Measurements from ENCODE around the gene LDAF1. TPM values are rescaled to one million over a fixed set of nuclear protein-coding genes. Genes with fewer than 3 reads are reported as not detected.

The LDAF1 gene
- total RNA-seq, 1 donor = 47.9 TPM

DNA sequence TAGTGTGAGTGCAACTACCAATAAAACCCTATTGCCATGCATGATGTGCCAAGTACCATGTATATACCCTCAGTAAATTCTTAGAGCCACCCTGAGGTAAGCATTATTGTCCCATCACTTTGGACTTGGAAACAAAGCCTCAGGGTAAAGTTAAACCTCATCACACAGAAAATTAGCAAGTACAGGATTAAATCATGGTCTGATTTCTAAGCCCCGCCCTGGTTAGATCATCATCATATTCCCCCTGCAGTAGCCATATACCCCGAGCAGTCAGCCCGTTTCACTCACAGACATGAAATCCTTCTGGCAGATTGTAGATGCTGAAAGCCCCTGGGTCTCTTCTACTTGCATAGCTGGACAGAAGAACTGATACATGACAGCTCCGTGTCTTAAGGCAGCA, 48.1 kb downstream of the LDAF1 start:
- H3K4me3 ChIP-seq (ENCODE audit: low read depth, low read length) = no peak overlapping the region
- no peak for DNase-seq (ENCODE audit: low read depth)
- TF ChIP-seq, protein P1, sequence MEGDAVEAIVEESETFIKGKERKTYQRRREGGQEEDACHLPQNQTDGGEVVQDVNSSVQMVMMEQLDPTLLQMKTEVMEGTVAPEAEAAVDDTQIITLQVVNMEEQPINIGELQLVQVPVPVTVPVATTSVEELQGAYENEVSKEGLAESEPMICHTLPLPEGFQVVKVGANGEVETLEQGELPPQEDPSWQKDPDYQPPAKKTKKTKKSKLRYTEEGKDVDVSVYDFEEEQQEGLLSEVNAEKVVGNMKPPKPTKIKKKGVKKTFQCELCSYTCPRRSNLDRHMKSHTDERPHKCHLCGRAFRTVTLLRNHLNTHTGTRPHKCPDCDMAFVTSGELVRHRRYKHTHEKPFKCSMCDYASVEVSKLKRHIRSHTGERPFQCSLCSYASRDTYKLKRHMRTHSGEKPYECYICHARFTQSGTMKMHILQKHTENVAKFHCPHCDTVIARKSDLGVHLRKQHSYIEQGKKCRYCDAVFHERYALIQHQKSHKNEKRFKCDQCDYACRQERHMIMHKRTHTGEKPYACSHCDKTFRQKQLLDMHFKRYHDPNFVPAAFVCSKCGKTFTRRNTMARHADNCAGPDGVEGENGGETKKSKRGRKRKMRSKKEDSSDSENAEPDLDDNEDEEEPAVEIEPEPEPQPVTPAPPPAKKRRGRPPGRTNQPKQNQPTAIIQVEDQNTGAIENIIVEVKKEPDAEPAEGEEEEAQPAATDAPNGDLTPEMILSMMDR (IDR thresholded peaks at IDR 0.05; ENCODE audit: insufficient read depth, low read depth, low read length) = no peak

DNA sequence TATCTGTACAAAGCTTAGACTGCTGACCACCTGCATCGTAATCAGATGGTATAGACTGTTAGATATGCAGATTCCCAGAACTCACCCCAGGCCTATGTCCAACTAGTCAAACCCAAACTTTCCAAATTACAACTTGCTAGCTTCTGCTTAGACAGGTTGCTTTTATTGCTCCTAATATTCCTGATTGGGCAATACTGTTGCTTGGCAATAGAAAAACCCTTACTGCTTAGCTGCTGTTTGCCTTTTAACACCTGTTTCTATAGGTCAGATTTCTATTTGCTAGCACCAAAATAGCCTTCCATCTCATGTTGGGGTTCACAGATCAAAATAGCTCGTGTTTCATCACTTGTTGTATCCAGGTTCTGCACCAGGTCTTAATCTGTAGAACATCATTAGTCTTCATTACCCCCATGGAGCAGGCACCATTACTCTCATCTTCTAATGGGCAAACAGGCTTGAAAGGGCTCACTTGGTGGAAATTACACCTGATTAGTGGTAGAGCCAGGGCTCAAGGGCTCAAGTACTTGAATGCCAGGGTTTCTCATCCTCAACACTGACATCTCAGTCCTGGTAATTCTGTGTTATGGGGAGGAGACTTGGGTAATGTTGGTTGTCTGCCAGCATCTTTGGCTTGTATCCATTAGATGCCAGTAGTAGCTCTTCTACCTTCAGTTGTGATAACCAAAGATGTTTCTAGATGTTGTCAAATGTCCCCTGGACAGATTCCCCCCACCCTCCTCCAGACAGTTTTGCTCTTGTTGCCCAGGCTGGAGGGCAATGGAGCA, 50.2 kb downstream of the LDAF1 start:
- H3K4me3 ChIP-seq (ENCODE audit: low read depth, low read length) = no peak overlapping the region
- DNase-seq (ENCODE audit: low read depth) = no peak

DNA sequence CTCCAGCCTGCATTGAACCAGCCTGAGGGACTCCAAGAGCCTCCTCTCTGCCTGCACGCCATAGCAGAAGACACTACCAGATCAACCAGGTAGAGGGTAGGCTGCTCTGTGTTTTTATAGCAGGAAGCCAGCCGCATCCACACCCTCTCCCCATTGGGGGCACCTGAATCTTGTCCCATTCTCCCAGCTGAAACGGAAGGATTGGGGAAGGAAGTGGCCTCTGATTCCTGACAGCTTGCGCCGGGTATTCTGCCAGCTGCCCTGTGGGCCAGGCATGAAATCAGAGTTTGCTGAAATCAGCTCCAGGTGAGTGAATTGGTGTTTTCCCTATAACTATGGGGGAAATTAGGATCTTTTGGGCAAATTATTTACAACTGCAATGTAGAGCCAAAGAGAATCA, 53.0 kb downstream of the LDAF1 start, which contains the start of gene ZP2:
Gene ZP2, minus strand, starts transcription at position 89 of the 400 bp plus-strand sequence. Its CDS starts 27 bp downstream, at position 62.
- H3K4me3 ChIP-seq (ENCODE audit: low read depth, low read length) = no peak within 1 kb of the TSS
- TF ChIP-seq, protein P1 (IDR thresholded peaks at IDR 0.05; ENCODE audit: insufficient read depth, low read depth, low read length) = no peak
- DNase-seq (ENCODE audit: low read depth) = no peak

More for the DNA sequence above, 50.2 kb downstream of the LDAF1 start:
- TF ChIP-seq, protein P1 (IDR thresholded peaks at IDR 0.05; ENCODE audit: insufficient read depth, low read depth, low read length) = no peak

DNA sequence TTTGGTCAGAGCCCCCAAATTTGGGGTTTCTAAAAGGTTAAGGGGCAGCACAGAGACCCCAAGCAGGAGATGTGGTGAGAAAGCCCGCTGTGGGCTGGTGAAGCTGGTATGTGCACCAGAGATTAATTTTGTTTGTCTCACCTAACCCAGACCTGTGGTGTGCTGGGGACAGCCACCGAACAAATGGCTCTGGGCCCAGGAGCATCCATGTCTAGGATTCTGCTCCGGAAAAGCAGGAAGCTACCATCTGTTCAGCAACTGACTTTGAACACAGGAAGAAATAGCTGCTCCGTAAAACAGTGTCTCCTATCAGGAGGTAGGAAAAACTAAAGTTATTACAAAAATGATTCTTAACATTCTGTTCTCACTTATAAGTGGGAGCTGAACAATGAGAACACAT, 55.6 kb downstream of the LDAF1 start:
- H3K4me3 ChIP-seq (ENCODE audit: low read depth, low read length) = no peak overlapping the region
- TF ChIP-seq, protein P1 (IDR thresholded peaks at IDR 0.05; ENCODE audit: insufficient read depth, low read depth, low read length) = no peak
- no peak for DNase-seq (ENCODE audit: low read depth)

DNA sequence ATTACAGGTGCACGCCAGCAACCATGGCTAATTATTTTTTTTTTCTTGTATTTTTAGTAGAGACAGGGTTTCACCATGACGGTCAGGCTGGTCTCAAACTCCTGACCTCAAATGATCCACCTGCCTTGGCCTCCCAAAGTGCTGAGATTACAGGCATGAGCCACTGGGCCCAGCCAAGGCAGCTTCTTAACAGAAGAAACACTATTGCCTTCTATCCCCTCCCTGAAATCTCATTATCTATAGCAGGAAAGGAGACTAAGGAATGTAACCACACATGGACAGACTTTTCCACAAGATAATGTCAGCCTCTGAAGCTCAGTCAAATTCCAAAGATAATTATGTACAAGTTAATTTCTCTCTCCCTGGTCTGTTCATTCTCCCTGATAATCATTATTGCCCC, 58.6 kb downstream of the LDAF1 start:
- no peak for DNase-seq (ENCODE audit: low read depth)
- TF ChIP-seq, protein P1 (IDR thresholded peaks at IDR 0.05; ENCODE audit: insufficient read depth, low read depth, low read length) = no peak
- H3K4me3 ChIP-seq (ENCODE audit: low read depth, low read length) = no peak overlapping the region

DNA sequence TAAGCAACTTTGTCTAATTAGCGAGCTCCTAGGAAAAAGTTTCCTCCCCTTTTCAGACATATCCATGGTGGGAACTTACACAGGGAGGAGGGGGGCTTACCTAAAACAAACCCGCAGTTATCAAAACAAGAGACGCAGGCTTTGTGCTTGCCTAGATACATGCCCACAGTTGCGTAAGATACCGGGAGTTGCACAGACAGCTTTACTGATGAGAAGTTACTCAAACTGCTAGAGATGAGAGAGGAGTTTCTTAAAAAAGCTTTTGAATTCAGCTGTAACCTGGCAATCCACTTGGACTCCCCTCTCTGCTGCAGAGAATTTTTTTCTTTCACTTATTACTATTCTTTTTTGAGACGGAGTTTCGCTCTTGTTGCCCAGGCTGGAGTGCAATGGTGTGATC, 59.7 kb downstream of the LDAF1 start:
- DNase-seq (ENCODE audit: low read depth) = peak; percentile 21
- TF ChIP-seq, protein P1 (IDR thresholded peaks at IDR 0.05; ENCODE audit: insufficient read depth, low read depth, low read length) = no peak
- no peak overlapping the region for H3K4me3 ChIP-seq (ENCODE audit: low read depth, low read length)

Data from fibroblast of villous mesenchyme (primary cell).